ENCODE measurements around the gene NOXRED1.

The NOXRED1 gene

GRCh38 chr14:77375164-77375950 is 48.0 kb downstream of the NOXRED1 start:
- Histone ChIP-seq H3K4me2 (ENCODE audit: low read length) (peak overlapping the region; percentile 80), H3K79me2 (ENCODE audit: control insufficient read depth, low read length) (peaks cover 57% of the 10 kb centered on the region), H3K36me3 (ENCODE audit: control insufficient read depth, low read length) (peaks cover 48% of the 10 kb centered on the region), H4K20me1 (ENCODE audit: control insufficient read depth, insufficient read depth, low read depth, low read length) (no peaks in the 10 kb centered on the region), H3K4me3 (ENCODE audit: low read length) (peak overlapping the region; percentile 99), H3K27me3 (ENCODE audit: control insufficient read depth, low read length) (no peaks in the 10 kb centered on the region), H3K9me3 (ENCODE audit: control insufficient read depth, insufficient read depth, low read length) (no peaks in the 10 kb centered on the region), H3K4me1 (ENCODE audit: control insufficient read depth, low read length) (peaks cover 58% of the 10 kb centered on the region), H3K27ac (ENCODE audit: low read depth, low read length) (peak overlapping the region; percentile 99), H3K9me2 (replicated peaks; ENCODE audit: control insufficient read depth, low read length) (no peaks in the 10 kb centered on the region), H3F3A (ENCODE audit: control insufficient read depth, insufficient read depth) (peaks cover 36% of the 10 kb centered on the region)
- TF ChIP-seq EZH2phosphoT487 (IDR thresholded peaks at IDR 0.05; ENCODE audit: borderline replicate concordance, low read length) (no peak), CTCF (IDR thresholded peaks at IDR 0.05; ENCODE audit: low read depth, low read length, poor library complexity, severe bottlenecking) (no peak)

- Histone ChIP-seq H3K4me3 (ENCODE audit: low read length) (peak overlapping the region; percentile 70), H3K4me2 (ENCODE audit: low read length) (peak overlapping the region; percentile 91), H3K79me2 (ENCODE audit: control insufficient read depth, low read length) (peaks cover 85% of the 10 kb centered on the region)
Observed at GRCh38 chr14:77372304-77372841, 51.0 kb downstream of the NOXRED1 start.

GRCh38 chr14:77369285-77369684 is 54.0 kb downstream of the NOXRED1 start:
- H3K4me2 ChIP-seq (ENCODE audit: low read length), result peak overlapping the region; percentile 39

More at GRCh38 chr14:77372304-77372841, 51.0 kb downstream of the NOXRED1 start:
- peaks cover 59% of the 10 kb centered on the region for H3K36me3 ChIP-seq (ENCODE audit: control insufficient read depth, low read length)
- no peaks in the 10 kb centered on the region for H4K20me1 ChIP-seq (ENCODE audit: control insufficient read depth, insufficient read depth, low read depth, low read length)
- H3K9me3 ChIP-seq (ENCODE audit: control insufficient read depth, insufficient read depth, low read length), result no peaks in the 10 kb centered on the region
- H3K9me2 ChIP-seq (replicated peaks; ENCODE audit: control insufficient read depth, low read length), result no peaks in the 10 kb centered on the region
- H3K27ac ChIP-seq (ENCODE audit: low read depth, low read length), result peak overlapping the region; percentile 99
- no peak for TF ChIP-seq EZH2phosphoT487 (IDR thresholded peaks at IDR 0.05; ENCODE audit: borderline replicate concordance, low read length)
- no peak for TF ChIP-seq CTCF (IDR thresholded peaks at IDR 0.05; ENCODE audit: low read depth, low read length, poor library complexity, severe bottlenecking)
- H3F3A ChIP-seq (ENCODE audit: control insufficient read depth, insufficient read depth), result peaks cover 36% of the 10 kb centered on the region
- no peaks in the 10 kb centered on the region for H3K27me3 ChIP-seq (ENCODE audit: control insufficient read depth, low read length)
- H3K4me1 ChIP-seq (ENCODE audit: control insufficient read depth, low read length), result peaks cover 77% of the 10 kb centered on the region

More at GRCh38 chr14:77369285-77369684, 54.0 kb downstream of the NOXRED1 start:
- Histone ChIP-seq H3K4me3 (ENCODE audit: low read length) (peak overlapping the region; percentile 10), H3K36me3 (ENCODE audit: control insufficient read depth, low read length) (peaks cover 58% of the 10 kb centered on the region), H4K20me1 (ENCODE audit: control insufficient read depth, insufficient read depth, low read depth, low read length) (no peaks in the 10 kb centered on the region), H3K4me1 (ENCODE audit: control insufficient read depth, low read length) (peaks cover 94% of the 10 kb centered on the region), H3K79me2 (ENCODE audit: control insufficient read depth, low read length) (peaks cover 89% of the 10 kb centered on the region), H3K9me2 (replicated peaks; ENCODE audit: control insufficient read depth, low read length) (no peaks in the 10 kb centered on the region), H3K9me3 (ENCODE audit: control insufficient read depth, insufficient read depth, low read length) (no peaks in the 10 kb centered on the region), H3F3A (ENCODE audit: control insufficient read depth, insufficient read depth) (peaks cover 27% of the 10 kb centered on the region), H3K27ac (ENCODE audit: low read depth, low read length) (peak overlapping the region; percentile 6; the same call in 1 of the 2 replicates), H3K27me3 (ENCODE audit: control insufficient read depth, low read length) (no peaks in the 10 kb centered on the region)
- TF ChIP-seq EZH2phosphoT487 (IDR thresholded peaks at IDR 0.05; ENCODE audit: borderline replicate concordance, low read length) (no peak), CTCF (IDR thresholded peaks at IDR 0.05; ENCODE audit: low read depth, low read length, poor library complexity, severe bottlenecking) (no peak)

Measured in DOHH2 (cell line).